Transverse colon (tissue), 4 donors: Measurements from ENCODE around the gene PCDHGA2. TPM values are rescaled to one million over a fixed set of nuclear protein-coding genes. Genes with fewer than 3 reads are reported as not detected.

ENCODE experiments used
- DNase-seq: peaks from one replicate; pipeline ENCODE4 v3.0.0-alpha.2; 2019
- H3K27ac ChIP-seq, 4 donors: fragments of 200-600 bp; sonication (generic); 2 replicates each; pipeline ENCODE4 v1.5.1; 2016 to 2018; ENCODE audit warnings: inconsistent platforms in 4 of 4
- H3K27me3 ChIP-seq: fragments of 200-600 bp; sonication (generic); 2 replicates; pipeline ENCODE4 v1.5.1; 2017; ENCODE audit warnings: inconsistent platforms
- H3K36me3 ChIP-seq, 4 donors: fragments of 200-600 bp; sonication (generic); 2 replicates each; pipeline ENCODE4 v1.5.1; 2017 to 2019; ENCODE audit warnings: inconsistent platforms in 4 of 4
- H3K4me1 ChIP-seq, 4 donors: fragments of 200-600 bp; sonication (generic); 2 replicates each; pipeline ENCODE4 v1.5.1; 2017 to 2020; ENCODE audit warnings: inconsistent platforms in 4 of 4
- H3K4me3 ChIP-seq, 4 donors: fragments of 200-600 bp; sonication (generic); 1 replicate in 1 of 4; 2 replicates in 3 of 4; pipeline versions ENCODE4 v1.5.1 to v1.6.1; 2017 to 2019; ENCODE audit warnings: inconsistent platforms in 4 of 4
- H3K9me3 ChIP-seq, 2 donors: fragments of 200-600 bp; sonication (generic); 2 replicates each; pipeline ENCODE4 v1.5.1; 2017 to 2019; ENCODE audit warnings: inconsistent platforms in 2 of 2
- CTCF ChIP-seq, 5 experiments: fragments of 200-600 bp in 3 of 5; fragments of 450-650 bp in 2 of 5; sonication (generic) in 3 of 5; IDR thresholded peaks; 1 replicate in 2 of 5; 2 replicates in 3 of 5; pipeline ENCODE4 v1.5.1; 2016 to 2017; ENCODE audit warnings: antibody characterized with exemption in 5 of 5, inconsistent platforms in 3 of 5, mild to moderate bottlenecking in 2 of 5, moderate library complexity in 1 of 5
- EP300 ChIP-seq: sonication (generic); formaldehyde crosslinking; IDR thresholded peaks from one replicate; pipeline ENCODE4 v1.6.1; 2017; ENCODE audit warnings: antibody characterized with exemption, low read depth
- POLR2A ChIP-seq: fragments of 450-650 bp; IDR thresholded peaks from one replicate; pipeline ENCODE4 v1.6.1; 2016; ENCODE audit warnings: antibody characterized with exemption, mild to moderate bottlenecking, moderate library complexity
- POLR2AphosphoS5 ChIP-seq, 3 donors: sonication (generic); formaldehyde crosslinking; IDR thresholded peaks; one replicate each; pipeline ENCODE4 v1.6.1; 2016; ENCODE audit warnings: antibody characterized with exemption in 3 of 3
- WGBS, 2 donors: methylation state at CpG; one replicate each; pipeline ENCODE4 v1.1.5; 2018; ENCODE audit warnings: low coverage in 1 of 2; 5-methylcytosine and 5-hydroxymethylcytosine counted together
- in situ Hi-C, 4 donors: fragments of 200-750 bp; cut with MboI; loops; one replicate each; pipeline versions ENCODE4 v1.15.0 to v1.15.1; 2017; ENCODE audit warnings: low sequenced_read_pairs in 3 of 4, low pct_ligation_motif_present in 1 of 4, low pct_unique_long_range_greater_than_20kb in 1 of 4
- intact Hi-C: fragments of 100-400 bp; cut with DNase I; formaldehyde crosslinking; loops from one replicate; pipeline ENCODE4 v1.15.1; 2023; ENCODE audit warnings: low total_unique reads
- total RNA-seq, 4 donors: library from RNA; depleted of rRNA; stranded (reverse); fragments of >200 nt; gene quantifications; one replicate each; pipeline ENCODE4 v1.1.0, GENCODE V29; 2016

The PCDHGA2 gene
- total RNA-seq, 4 donors from 2014 or later, result 0.68 to 1.9 (median 1.6) TPM

GRCh38 chr5:141356133-141356532 lies 17.6 kb downstream of the PCDHGA2 start:
- H3K27ac ChIP-seq, result no peak overlapping the region
- no peak overlapping the region for H3K4me3 ChIP-seq
- in situ Hi-C loops, result loop anchor here in 1 of 4 donors (25.0 kb wide), 1 partner anchor 206 kb away; no protein-coding TSS in a partner anchor
- 75 to 76% methylated on average over 5 of the region's 5 CpGs for WGBS, 2 donors
- no peak for TF ChIP-seq EP300
- TF ChIP-seq CTCF (IDR thresholded peaks at IDR 0.05), result no peak
- no peak for TF ChIP-seq POLR2A
- no peak for TF ChIP-seq POLR2AphosphoS5 (IDR thresholded peaks at IDR 0.05)
- peaks cover 42 to 79% of the 10 kb centered on the region in 2 donors for H3K9me3 ChIP-seq
- DNase-seq, result no peak
- H3K36me3 ChIP-seq, result no peaks in the 10 kb centered on the region
- no peaks in the 10 kb centered on the region for H3K4me1 ChIP-seq
- intact Hi-C loops, result no loop called here
- peaks cover 13% of the 10 kb centered on the region for H3K27me3 ChIP-seq

GRCh38 chr5:141356950-141357349 lies 18.4 kb downstream of the PCDHGA2 start:
- no peaks in the 10 kb centered on the region for H3K4me1 ChIP-seq
- H3K4me3 ChIP-seq, result no peak overlapping the region
- no peaks in the 10 kb centered on the region for H3K36me3 ChIP-seq
- H3K27ac ChIP-seq, result no peak overlapping the region
- H3K9me3 ChIP-seq, result peaks cover 41 to 79% of the 10 kb centered on the region in 2 donors
- TF ChIP-seq EP300, result no peak
- 74% methylated on average over 17 of the region's 19 CpGs; no CpG with 5 or more reads in 1 of the 2 donors for WGBS, 2 donors
- intact Hi-C loops (no loop called here), in situ Hi-C loops (loop anchor here in 1 of 4 donors (25.0 kb wide), 1 partner anchor 205 kb away; no protein-coding TSS in a partner anchor)
- peaks cover 10% of the 10 kb centered on the region for H3K27me3 ChIP-seq
- no peak for DNase-seq

- no peaks in the 10 kb centered on the region for H3K4me1 ChIP-seq
- in situ Hi-C loops (loop anchor here in 1 of 4 donors (25.0 kb wide), 1 partner anchor 202 kb away; no protein-coding TSS in a partner anchor), intact Hi-C loops (no loop called here)
- H3K27me3 ChIP-seq, result peaks cover 23% of the 10 kb centered on the region
- TF ChIP-seq EP300 (no peak), POLR2A (no peak), POLR2AphosphoS5 (IDR thresholded peaks at IDR 0.05) (no peak), CTCF (IDR thresholded peaks at IDR 0.05) (peak; percentile 18 to 43 (median 39))
- H3K36me3 ChIP-seq, result no peaks in the 10 kb centered on the region
- WGBS, 2 donors, result 14 to 44% methylated on average over 16 to 24 of the region's 24 CpGs
- H3K27ac ChIP-seq, result no peak within 1 kb of the TSS
- no peak for DNase-seq
- peak within 1 kb of the TSS in 2 of 4 donors; percentile 8 to 36 for H3K4me3 ChIP-seq
- peaks cover 67 to 80% of the 10 kb centered on the region in 2 donors for H3K9me3 ChIP-seq
Observed at GRCh38 chr5:141359790-141360426, 21.3 kb downstream of the PCDHGA2 start, which contains the start of gene PCDHGB2. PCDHGB2 (plus strand) TSS chr5:141359994; CDS start chr5:141360136, 142 bp downstream.

GRCh38 chr5:141360685-141361084 lies 22.1 kb downstream of the PCDHGA2 start:
- DNase-seq, result no peak
- H3K4me1 ChIP-seq, result no peaks in the 10 kb centered on the region
- no peak for TF ChIP-seq POLR2A
- no peak for TF ChIP-seq EP300
- TF ChIP-seq CTCF (IDR thresholded peaks at IDR 0.05), result no peak
- TF ChIP-seq POLR2AphosphoS5 (IDR thresholded peaks at IDR 0.05), result no peak
- peaks cover 66 to 81% of the 10 kb centered on the region in 2 donors for H3K9me3 ChIP-seq
- in situ Hi-C loops (loop anchor here in 1 of 4 donors (25.0 kb wide), 1 partner anchor 202 kb away; no protein-coding TSS in a partner anchor), intact Hi-C loops (no loop called here)
- peaks cover 29% of the 10 kb centered on the region for H3K27me3 ChIP-seq
- no peaks in the 10 kb centered on the region for H3K36me3 ChIP-seq
- no peak overlapping the region for H3K27ac ChIP-seq
- 60 to 87% methylated on average over 3 to 15 of the region's 15 CpGs for WGBS, 2 donors
- no peak overlapping the region for H3K4me3 ChIP-seq
